Esophagus squamous epithelium (tissue), 5 donors: ENCODE measurements around the gene TDO2. TPM values are rescaled to one million over a fixed set of nuclear protein-coding genes. Genes with fewer than 3 reads are reported as not detected.

Experiments used
- DNase-seq: peaks from one replicate; lab custom pipeline; 2025; lab: John Stamatoyannopoulos, UW
- H3K27ac ChIP-seq, 4 donors: fragments of 200-600 bp; sonication (generic); one replicate each; pipeline ENCODE4 v1.5.1; 2016 to 2019; ENCODE audit warnings: mild to moderate bottlenecking in 1 of 4
- H3K27me3 ChIP-seq, 4 donors: fragments of 200-600 bp; sonication (generic); 1 replicate in 3 of 4; 2 replicates in 1 of 4; pipeline versions ENCODE4 v1.5.1 to v1.6.0; 2017 to 2021; ENCODE audit warnings: antibody characterized with exemption in 1 of 4
- H3K36me3 ChIP-seq, 3 donors: fragments of 200-600 bp; sonication (generic); one replicate each; pipeline ENCODE4 v1.5.1; 2016 to 2019
- H3K4me1 ChIP-seq, 3 donors: fragments of 200-600 bp; sonication (generic); one replicate each; pipeline ENCODE4 v1.5.1; 2017 to 2019
- H3K4me3 ChIP-seq, 4 donors: fragments of 200-600 bp; sonication (generic); 1 replicate in 3 of 4; 2 replicates in 1 of 4; pipeline ENCODE4 v1.5.1; 2016 to 2019; ENCODE audit warnings: mild to moderate bottlenecking in 2 of 4, moderate library complexity in 1 of 4
- H3K9me3 ChIP-seq, 3 donors: fragments of 200-600 bp; sonication (generic); one replicate each; pipeline ENCODE4 v1.5.1; 2016 to 2019
- CTCF ChIP-seq, 6 experiments: fragments of 450-650 bp in 4 of 6; fragments of 200-600 bp in 2 of 6; sonication (generic) in 2 of 6; IDR thresholded peaks; one replicate each; pipeline ENCODE4 v1.5.1; 2016 to 2019; ENCODE audit warnings: antibody characterized with exemption in 6 of 6, mild to moderate bottlenecking in 4 of 6, moderate library complexity in 4 of 6
- POLR2A ChIP-seq, 4 donors: fragments of 450-650 bp; IDR thresholded peaks; one replicate each; pipeline ENCODE4 v1.6.1; 2017; ENCODE audit warnings: antibody characterized with exemption in 4 of 4, mild to moderate bottlenecking in 4 of 4, moderate library complexity in 3 of 4
- WGBS, 2 donors: methylation state at CpG; one replicate each; pipeline ENCODE4 v1.1.5; 2018; 5-methylcytosine and 5-hydroxymethylcytosine counted together
- intact Hi-C: fragments of 100-400 bp; cut with DNase I; formaldehyde crosslinking; loops from one replicate; pipeline ENCODE4 v1.15.0; 2022
- total RNA-seq, 4 donors: library from RNA; depleted of rRNA; stranded (reverse); fragments of >200 nt; gene quantifications; one replicate each; pipeline ENCODE4 v1.1.0, GENCODE V29; 2016
- donor health status: DM: yes; HTN: yes; CAD: no.

TDO2 gene
- total RNA-seq, 4 donors from 2014 or later, result 0.40 to 2.0 TPM; not detected in 2

DNA sequence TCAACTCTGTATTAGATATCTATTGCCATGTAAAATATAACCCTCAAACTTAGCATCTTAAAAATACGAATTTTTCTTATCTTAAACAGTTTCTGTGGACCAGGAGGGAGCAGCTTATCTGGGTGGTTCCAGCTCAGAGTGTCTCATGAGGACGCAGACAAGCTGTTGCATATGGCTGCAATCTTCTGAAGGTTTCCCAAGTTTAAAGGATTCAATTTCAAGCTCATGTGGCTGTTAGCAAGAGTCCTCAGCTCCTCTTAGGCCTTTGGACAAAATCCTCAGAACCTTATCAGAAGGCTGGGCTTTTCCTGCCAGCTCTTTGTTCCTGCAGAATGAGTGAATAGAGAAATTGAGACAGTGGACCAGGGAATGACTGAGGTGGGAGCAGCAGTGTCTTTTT is 53.0 kb downstream of the TDO2 start:
- H3K27me3 ChIP-seq, result no peaks in the 10 kb centered on the region
- no peak for DNase-seq
- 82 to 84% methylated on average over 2 of the region's 2 CpGs for WGBS, 2 donors
- no peaks in the 10 kb centered on the region for H3K9me3 ChIP-seq
- intact Hi-C loops, result no loop called here
- H3K27ac ChIP-seq, result no peak overlapping the region
- H3K4me3 ChIP-seq, result no peak overlapping the region
- H3K36me3 ChIP-seq, result no peaks in the 10 kb centered on the region
- H3K4me1 ChIP-seq, result peaks cover 0 to 21% (median 3%) of the 10 kb centered on the region in 3 donors
- TF ChIP-seq CTCF (IDR thresholded peaks at IDR 0.05), result no peak
- TF ChIP-seq POLR2A (IDR thresholded peaks at IDR 0.05), result no peak

DNA sequence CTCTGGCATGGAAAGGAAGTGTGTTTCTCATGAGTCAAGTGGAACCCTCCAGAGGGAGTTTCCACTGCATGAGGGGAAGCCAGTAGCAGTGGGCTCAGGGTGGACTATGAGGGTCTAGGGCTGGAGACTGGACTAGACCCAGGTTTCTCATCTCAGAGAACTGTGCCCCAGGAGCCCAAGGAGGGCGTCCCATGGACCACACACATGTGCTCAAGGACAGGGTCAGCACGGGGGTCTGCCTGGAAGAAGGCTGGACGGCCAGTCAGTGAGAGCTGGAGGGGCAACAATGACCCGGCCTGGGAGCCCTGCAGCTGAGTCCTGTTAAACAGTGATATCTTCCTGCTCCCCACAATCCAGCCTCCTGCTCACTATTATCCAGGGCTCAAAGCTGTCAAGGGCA is 55.9 kb downstream of the TDO2 start:
- TF ChIP-seq POLR2A (IDR thresholded peaks at IDR 0.05), result no peak
- no peak for TF ChIP-seq CTCF (IDR thresholded peaks at IDR 0.05)
- no peak for DNase-seq
- H3K27me3 ChIP-seq, result no peaks in the 10 kb centered on the region
- H3K4me3 ChIP-seq, result no peak overlapping the region
- 86 to 96% methylated on average over 3 to 4 of the region's 4 CpGs for WGBS, 2 donors
- H3K27ac ChIP-seq, result no peak overlapping the region
- H3K9me3 ChIP-seq, result no peaks in the 10 kb centered on the region
- peaks cover 0 to 3% (median 0%) of the 10 kb centered on the region in 3 donors for H3K4me1 ChIP-seq
- no peaks in the 10 kb centered on the region for H3K36me3 ChIP-seq
- intact Hi-C loops, result no loop called here

- intact Hi-C loops, result no loop called here
- Histone ChIP-seq H3K4me1 (peaks cover 0 to 3% (median 0%) of the 10 kb centered on the region in 3 donors), H3K9me3 (no peaks in the 10 kb centered on the region), H3K27ac (peak overlapping the region in 1 of 4 donors; percentile 44), H3K27me3 (no peaks in the 10 kb centered on the region), H3K36me3 (no peaks in the 10 kb centered on the region), H3K4me3 (no peak overlapping the region)
- DNase-seq, result no peak
- TF ChIP-seq POLR2A (IDR thresholded peaks at IDR 0.05) (no peak), CTCF (IDR thresholded peaks at IDR 0.05) (no peak)
- WGBS, 2 donors, result 17 to 18% methylated on average over 5 of the region's 5 CpGs
Measured at GRCh38 chr4:155960522-155960921, 57.0 kb downstream of the TDO2 start.

DNA sequence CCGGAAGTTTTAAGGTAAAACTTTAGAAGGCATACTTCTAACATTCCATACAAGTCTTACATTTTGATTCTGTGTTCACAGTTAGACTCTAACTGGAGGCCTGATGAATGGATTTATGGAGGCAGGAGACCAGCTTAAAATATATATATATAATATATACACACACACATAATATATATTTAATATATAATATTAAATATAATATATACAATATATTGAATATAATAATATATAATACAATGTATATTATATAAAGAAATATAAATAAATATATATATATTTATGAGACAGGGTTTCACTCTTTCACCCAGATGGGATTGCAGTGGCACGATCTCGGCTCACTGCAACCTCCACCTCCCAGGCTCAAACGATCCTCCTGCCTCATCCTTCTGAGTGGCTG is 58.1 kb downstream of the TDO2 start:
- H3K4me1 ChIP-seq, result peaks cover 0 to 3% (median 0%) of the 10 kb centered on the region in 3 donors
- no peak overlapping the region for H3K27ac ChIP-seq
- no peaks in the 10 kb centered on the region for H3K27me3 ChIP-seq
- TF ChIP-seq CTCF (IDR thresholded peaks at IDR 0.05) (no peak), POLR2A (IDR thresholded peaks at IDR 0.05) (no peak)
- WGBS, 2 donors, result 89 to 91% methylated on average over 4 of the region's 4 CpGs
- no peak overlapping the region for H3K4me3 ChIP-seq
- DNase-seq, result no peak
- intact Hi-C loops, result no loop called here
- H3K36me3 ChIP-seq, result no peaks in the 10 kb centered on the region
- H3K9me3 ChIP-seq, result no peaks in the 10 kb centered on the region

GRCh38 chr4:155962767-155963166 is 59.3 kb downstream of the TDO2 start:
- TF ChIP-seq CTCF (IDR thresholded peaks at IDR 0.05) (no peak), POLR2A (IDR thresholded peaks at IDR 0.05) (no peak)
- Histone ChIP-seq H3K27ac (no peak overlapping the region), H3K36me3 (no peaks in the 10 kb centered on the region), H3K4me3 (no peak overlapping the region), H3K27me3 (no peaks in the 10 kb centered on the region), H3K9me3 (no peaks in the 10 kb centered on the region), H3K4me1 (peaks cover 0 to 3% (median 0%) of the 10 kb centered on the region in 3 donors)
- DNase-seq, result no peak
- 53 to 79% methylated on average over 2 of the region's 2 CpGs for WGBS, 2 donors
- intact Hi-C loops, result no loop called here
